ENCODE data around the gene FBXO44.

The FBXO44 gene

GRCh38 chr1:11620405-11620804 is 34.3 kb upstream of the FBXO44 start:
- H3F3A ChIP-seq (ENCODE audit: control insufficient read depth, insufficient read depth): no peaks in the 10 kb centered on the region
- no peaks in the 10 kb centered on the region for H3K9me3 ChIP-seq (ENCODE audit: control insufficient read depth, insufficient read depth, low read length)
- no peak overlapping the region for H3K27ac ChIP-seq (ENCODE audit: low read depth, low read length)
- no peaks in the 10 kb centered on the region for H4K20me1 ChIP-seq (ENCODE audit: control insufficient read depth, insufficient read depth, low read depth, low read length)
- TF ChIP-seq EZH2phosphoT487 (IDR thresholded peaks at IDR 0.05; ENCODE audit: borderline replicate concordance, low read length): no peak
- TF ChIP-seq CTCF (IDR thresholded peaks at IDR 0.05; ENCODE audit: low read depth, low read length, poor library complexity, severe bottlenecking): no peak
- H3K36me3 ChIP-seq (ENCODE audit: control insufficient read depth, low read length): no peaks in the 10 kb centered on the region
- no peaks in the 10 kb centered on the region for H3K4me1 ChIP-seq (ENCODE audit: control insufficient read depth, low read length)
- H3K27me3 ChIP-seq (ENCODE audit: control insufficient read depth, low read length): peaks cover 8% of the 10 kb centered on the region; the same call in 1 of the 2 replicates
- no peak overlapping the region for H3K4me2 ChIP-seq (ENCODE audit: low read length)
- H3K9me2 ChIP-seq (replicated peaks; ENCODE audit: control insufficient read depth, low read length): no peaks in the 10 kb centered on the region
- no peaks in the 10 kb centered on the region for H3K79me2 ChIP-seq (ENCODE audit: control insufficient read depth, low read length)
- no peak overlapping the region for H3K4me3 ChIP-seq (ENCODE audit: low read length)

DNA sequence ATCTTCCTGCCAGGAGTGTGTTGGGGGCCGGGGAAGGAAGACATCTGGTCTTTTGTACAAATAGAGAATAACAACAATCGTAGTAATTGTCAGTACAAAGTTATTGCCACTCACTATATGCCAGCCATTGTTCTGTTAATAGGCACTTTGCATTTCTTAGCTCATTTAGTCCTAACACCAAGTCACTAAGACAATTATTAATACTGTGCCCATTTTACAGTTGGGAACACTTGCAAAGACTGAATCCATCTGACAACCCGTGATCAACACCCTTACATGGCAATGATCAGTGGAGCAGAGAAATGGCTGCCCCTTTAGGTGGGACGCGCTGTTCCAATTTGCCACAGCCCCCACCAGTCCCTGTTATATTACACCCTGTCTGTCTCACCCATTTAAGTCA is 33.8 kb upstream of the FBXO44 start:
- no peak overlapping the region for H3K4me3 ChIP-seq (ENCODE audit: low read length)
- no peaks in the 10 kb centered on the region for H3F3A ChIP-seq (ENCODE audit: control insufficient read depth, insufficient read depth)
- no peaks in the 10 kb centered on the region for H3K9me2 ChIP-seq (replicated peaks; ENCODE audit: control insufficient read depth, low read length)
- no peaks in the 10 kb centered on the region for H3K9me3 ChIP-seq (ENCODE audit: control insufficient read depth, insufficient read depth, low read length)
- H3K4me2 ChIP-seq (ENCODE audit: low read length): no peak overlapping the region
- TF ChIP-seq CTCF (IDR thresholded peaks at IDR 0.05; ENCODE audit: low read depth, low read length, poor library complexity, severe bottlenecking) (no peak), EZH2phosphoT487 (IDR thresholded peaks at IDR 0.05; ENCODE audit: borderline replicate concordance, low read length) (no peak)
- H3K79me2 ChIP-seq (ENCODE audit: control insufficient read depth, low read length): no peaks in the 10 kb centered on the region
- H3K27ac ChIP-seq (ENCODE audit: low read depth, low read length): no peak overlapping the region
- no peaks in the 10 kb centered on the region for H3K4me1 ChIP-seq (ENCODE audit: control insufficient read depth, low read length)
- H3K36me3 ChIP-seq (ENCODE audit: control insufficient read depth, low read length): no peaks in the 10 kb centered on the region
- peaks cover 13% of the 10 kb centered on the region; the same call in 1 of the 2 replicates for H3K27me3 ChIP-seq (ENCODE audit: control insufficient read depth, low read length)
- H4K20me1 ChIP-seq (ENCODE audit: control insufficient read depth, insufficient read depth, low read depth, low read length): no peaks in the 10 kb centered on the region

GRCh38 chr1:11622398-11622797 is 32.3 kb upstream of the FBXO44 start:
- no peaks in the 10 kb centered on the region for H3K4me1 ChIP-seq (ENCODE audit: control insufficient read depth, low read length)
- H3K27ac ChIP-seq (ENCODE audit: low read depth, low read length): no peak overlapping the region
- no peaks in the 10 kb centered on the region for H3K9me3 ChIP-seq (ENCODE audit: control insufficient read depth, insufficient read depth, low read length)
- H4K20me1 ChIP-seq (ENCODE audit: control insufficient read depth, insufficient read depth, low read depth, low read length): no peaks in the 10 kb centered on the region
- TF ChIP-seq EZH2phosphoT487 (IDR thresholded peaks at IDR 0.05; ENCODE audit: borderline replicate concordance, low read length) (no peak), CTCF (IDR thresholded peaks at IDR 0.05; ENCODE audit: low read depth, low read length, poor library complexity, severe bottlenecking) (no peak)
- no peak overlapping the region for H3K4me3 ChIP-seq (ENCODE audit: low read length)
- no peak overlapping the region for H3K4me2 ChIP-seq (ENCODE audit: low read length)
- H3K27me3 ChIP-seq (ENCODE audit: control insufficient read depth, low read length): peaks cover 19% of the 10 kb centered on the region; the same call in 1 of the 2 replicates
- no peaks in the 10 kb centered on the region for H3K9me2 ChIP-seq (replicated peaks; ENCODE audit: control insufficient read depth, low read length)
- H3K79me2 ChIP-seq (ENCODE audit: control insufficient read depth, low read length): no peaks in the 10 kb centered on the region
- no peaks in the 10 kb centered on the region for H3K36me3 ChIP-seq (ENCODE audit: control insufficient read depth, low read length)
- H3F3A ChIP-seq (ENCODE audit: control insufficient read depth, insufficient read depth): no peaks in the 10 kb centered on the region

Data from DOHH2 (cell line).